HG03354 (cell line): ENCODE results near the gene WFDC12.

Source experiments
- ATAC-seq: cut with Tn5 transposase; IDR thresholded peaks from one replicate; pipeline ENCODE4 v1.9.1; 2021; ENCODE audit warnings: mild to moderate bottlenecking; ENCODE audit not compliant: unreplicated experiment, poor library complexity, severe bottlenecking

Gene WFDC12

GRCh38 chr20:45094864-45095574 is 29.2 kb downstream of the WFDC12 start:
- no peak for ATAC-seq

GRCh38 chr20:45094201-45094600 is 30.1 kb downstream of the WFDC12 start:
- ATAC-seq: no peak

DNA sequence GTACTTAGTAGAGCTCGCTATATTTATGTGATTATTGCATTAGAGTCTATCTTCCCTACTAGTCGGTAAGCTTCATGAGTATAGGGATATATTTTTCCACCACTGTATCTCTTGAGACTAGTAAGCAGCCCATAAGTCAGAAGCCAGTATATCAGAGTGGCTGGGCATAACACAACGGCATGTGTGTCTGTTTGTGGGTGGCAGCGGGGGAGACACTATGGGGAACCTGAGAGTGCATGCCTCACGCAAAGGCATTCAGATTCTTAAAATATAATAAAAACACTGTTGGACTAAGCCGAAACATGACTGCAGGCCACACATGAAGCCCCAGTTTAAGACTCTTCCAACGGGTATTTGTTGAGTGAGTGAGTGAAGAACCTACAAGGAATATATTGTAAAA is 31.4 kb downstream of the WFDC12 start:
- no peak for ATAC-seq

DNA sequence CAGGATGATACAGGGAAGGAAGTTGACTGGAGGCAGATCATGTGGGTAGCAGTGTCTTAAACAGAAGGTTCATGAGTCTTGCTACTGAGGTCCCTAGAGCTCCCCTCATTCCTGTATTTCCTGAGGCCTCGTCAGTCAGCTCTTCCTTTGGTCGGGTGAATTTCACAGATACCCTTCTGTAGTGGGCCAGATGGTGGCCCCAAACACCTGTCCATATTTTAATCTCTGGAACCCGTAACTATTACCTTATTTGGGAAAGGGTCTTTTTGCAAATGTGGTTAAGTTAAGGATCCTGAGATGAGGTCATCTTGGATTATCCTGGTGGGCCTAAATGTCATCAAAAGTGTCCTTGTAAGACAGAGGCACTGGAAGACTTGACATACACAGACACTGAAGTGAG is 32.9 kb downstream of the WFDC12 start:
- no peak for ATAC-seq

GRCh38 chr20:45090481-45090880 is 33.8 kb downstream of the WFDC12 start:
- ATAC-seq: no peak

DNA sequence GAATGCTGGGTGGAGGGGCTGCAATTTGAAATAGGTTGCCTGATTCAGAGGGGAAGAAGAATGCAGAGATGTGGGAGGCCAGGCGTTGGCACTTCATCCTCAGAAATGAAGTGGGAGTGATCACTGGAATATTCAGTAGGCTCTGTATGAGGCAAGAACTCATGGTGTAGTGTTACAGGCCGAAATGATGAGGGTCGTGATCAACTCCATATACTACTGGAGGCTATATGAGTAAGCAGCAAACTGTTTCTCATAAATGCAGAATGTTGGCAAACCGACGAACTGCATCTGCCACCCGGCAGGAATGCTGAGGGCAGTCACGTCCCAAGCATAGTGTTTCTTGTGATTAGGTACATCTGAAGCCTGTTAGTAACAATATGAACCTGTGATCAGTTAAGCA is 36.0 kb downstream of the WFDC12 start:
- no peak for ATAC-seq

- ATAC-seq: no peak
Measured at GRCh38 chr20:45087814-45088213, 36.5 kb downstream of the WFDC12 start.

GRCh38 chr20:45087097-45087790 is 37.0 kb downstream of the WFDC12 start:
- ATAC-seq: no peak

- ATAC-seq: no peak
Measured at GRCh38 chr20:45085867-45086266, 38.4 kb downstream of the WFDC12 start.

GRCh38 chr20:45085289-45085688 is 39.0 kb downstream of the WFDC12 start:
- no peak for ATAC-seq

- ATAC-seq: no peak
Measured at GRCh38 chr20:45083127-45083526, 41.1 kb downstream of the WFDC12 start.

DNA sequence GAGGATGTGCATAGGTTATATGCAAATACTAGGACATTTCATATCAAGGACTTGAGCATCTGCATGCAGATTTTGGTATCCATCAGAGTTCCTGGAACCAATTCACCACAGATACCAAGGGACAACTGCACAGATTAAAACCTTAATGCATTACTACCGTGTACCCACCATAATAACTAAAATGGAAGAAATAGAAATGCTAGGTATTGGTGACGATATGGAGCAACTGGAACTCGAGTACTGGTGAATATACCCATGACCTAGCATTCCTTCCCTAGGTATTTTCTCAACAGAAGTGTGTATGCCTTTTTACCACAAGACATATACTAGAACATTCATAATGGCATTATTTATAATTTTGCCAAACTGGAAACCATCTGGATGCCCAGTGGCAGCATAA is 41.8 kb downstream of the WFDC12 start:
- no peak for ATAC-seq

GRCh38 chr20:45080867-45081624 is 43.2 kb downstream of the WFDC12 start:
- ATAC-seq: no peak

DNA sequence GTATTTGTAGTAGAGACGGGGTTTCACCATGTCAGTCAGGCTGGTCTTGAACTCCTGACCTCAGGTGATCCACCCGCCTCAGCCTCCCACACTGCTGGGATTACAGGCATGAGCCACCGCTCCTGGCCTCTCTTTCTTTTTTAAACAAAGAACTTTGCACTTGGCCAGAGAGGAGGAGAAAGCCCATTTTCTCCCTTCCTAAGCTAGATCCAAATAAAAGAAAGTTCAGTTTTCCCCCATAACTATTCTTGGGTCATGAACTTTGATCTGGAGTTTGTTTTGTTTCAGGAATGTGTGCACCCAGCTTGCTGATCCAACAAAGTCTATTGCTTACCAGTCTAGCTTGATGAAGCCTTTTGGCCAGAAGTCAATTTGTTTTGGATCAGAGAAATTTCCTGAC is 46.7 kb downstream of the WFDC12 start:
- ATAC-seq: no peak
